Activated CD8-positive, alpha-beta memory T cell treated with anti-CD3 and anti-CD28 coated beads, Interleukin-2, amount 50 U/mL, for 4 hours (primary cell): ENCODE measurements around the gene ADORA2B.
"Not testable (repeated sequence)": the region's sequence is repeated elsewhere in the genome, so short reads cannot be mapped to it uniquely, and the experiment has no call there.

Source experiments
- DNase-seq: peaks from one replicate; pipeline ENCODE4 v3.0.0-alpha.2; 2020

ADORA2B gene

DNA sequence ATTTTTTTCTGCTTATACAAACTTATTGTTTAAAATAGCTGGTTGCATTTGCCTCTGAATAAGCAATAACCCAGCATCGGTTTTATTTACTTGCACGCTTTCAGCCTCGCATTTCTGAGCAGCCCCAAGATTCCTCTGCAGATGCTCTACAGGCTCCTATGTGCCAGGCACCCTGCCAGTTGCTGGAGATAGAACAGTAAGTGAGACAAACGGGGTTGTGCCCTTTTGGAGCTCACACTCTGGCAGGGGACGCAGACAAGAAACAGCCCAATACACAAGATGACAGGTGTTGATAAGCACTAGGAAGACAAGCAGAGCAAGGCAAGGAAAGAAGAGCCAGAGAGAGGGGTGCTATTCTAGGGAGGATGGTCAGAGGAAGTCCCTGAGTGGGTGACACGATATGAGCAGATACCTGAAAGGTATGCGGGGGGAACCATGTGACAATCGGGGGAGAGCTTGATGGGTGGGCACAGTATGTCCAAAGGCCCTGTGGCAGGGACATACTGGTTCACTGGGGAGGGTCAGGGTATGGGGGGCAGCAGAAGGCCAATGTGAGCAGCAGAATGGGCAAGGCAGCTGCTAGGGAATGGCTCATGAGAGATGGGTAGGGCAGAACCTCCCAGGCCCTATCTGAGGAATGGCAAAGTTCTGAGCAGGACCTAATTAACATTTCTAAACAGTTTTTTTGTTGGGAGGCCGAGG is 18.7 kb upstream of the ADORA2B start:
- DNase-seq = no peak

DNA sequence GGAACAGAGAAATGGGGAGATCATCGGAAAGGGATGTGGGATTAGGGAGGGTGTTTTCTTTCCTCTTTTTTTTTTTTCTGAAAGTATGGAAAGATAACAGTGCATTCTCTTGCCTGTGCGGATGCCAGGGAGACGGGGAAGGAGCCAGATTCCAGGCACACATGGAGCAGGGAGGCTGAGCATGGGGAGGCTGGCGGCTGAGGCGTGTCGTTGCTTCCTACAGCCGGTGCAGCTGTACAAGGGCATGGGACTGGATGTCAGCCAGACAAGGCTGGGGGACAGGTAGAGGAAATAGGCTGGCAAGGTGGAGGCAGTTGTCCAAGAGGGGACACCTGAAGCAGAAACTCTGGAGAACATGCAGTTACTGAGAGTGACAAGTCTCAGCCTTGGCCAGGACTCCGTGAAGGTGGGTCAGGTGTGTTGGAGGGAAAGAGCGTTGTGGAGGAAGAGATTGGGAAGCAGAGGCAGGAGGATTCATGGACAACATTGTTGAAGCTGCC is 16.6 kb upstream of the ADORA2B start:
- no peak for DNase-seq

- DNase-seq = no peak
Observed at GRCh38 chr17:15929941-15930340, 15.0 kb upstream of the ADORA2B start.

DNA sequence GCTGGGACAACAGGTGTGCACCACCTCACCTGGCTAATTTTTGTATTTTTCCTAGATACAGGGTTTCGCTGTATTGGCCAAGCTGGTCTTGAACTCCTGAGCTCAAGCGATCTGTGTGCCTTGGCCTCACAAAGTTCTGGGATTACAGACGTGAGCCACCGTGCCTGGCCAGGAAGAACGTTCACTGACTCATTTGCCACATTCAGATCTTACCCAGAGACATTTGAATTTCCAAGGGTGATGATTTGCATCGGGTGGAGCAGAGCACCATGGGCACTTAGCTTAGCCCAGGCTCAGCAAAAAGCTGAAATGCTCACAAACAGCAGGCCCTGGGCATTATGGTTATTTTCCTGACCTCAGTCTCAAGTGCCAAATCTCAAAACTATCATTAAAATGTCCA is 14.5 kb upstream of the ADORA2B start:
- no peak for DNase-seq

DNA sequence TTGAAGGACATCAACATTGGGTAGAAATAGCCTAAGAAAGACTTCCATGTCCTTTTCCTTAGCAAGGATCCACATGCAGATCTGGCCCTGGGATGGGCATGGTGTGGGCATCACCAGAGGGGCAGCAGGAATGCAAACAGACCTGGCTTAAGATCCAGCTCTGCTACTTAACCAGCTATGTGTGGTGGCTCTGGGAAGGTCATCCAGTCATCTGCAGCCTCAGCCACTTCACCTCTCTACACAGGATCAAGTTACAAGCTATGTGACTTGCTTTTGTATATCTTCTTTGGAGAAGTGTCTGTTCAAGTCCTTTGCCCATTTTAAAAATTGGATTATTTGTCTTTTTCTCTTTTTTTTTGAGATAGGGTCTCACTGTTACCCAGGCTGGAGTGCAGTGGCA is 13.5 kb upstream of the ADORA2B start:
- no peak for DNase-seq

GRCh38 chr17:15934866-15935265 is 10.1 kb upstream of the ADORA2B start:
- no peak for DNase-seq

- no peak for DNase-seq
Observed at GRCh38 chr17:15935891-15936290, 9.0 kb upstream of the ADORA2B start.

- DNase-seq = not testable (repeated sequence)
Observed at GRCh38 chr17:15936481-15936880, 8.4 kb upstream of the ADORA2B start.

GRCh38 chr17:15941781-15942180 is 3.1 kb upstream of the ADORA2B start:
- DNase-seq = no peak

GRCh38 chr17:15942207-15942833 is 2.6 kb upstream of the ADORA2B start:
- no peak for DNase-seq

DNA sequence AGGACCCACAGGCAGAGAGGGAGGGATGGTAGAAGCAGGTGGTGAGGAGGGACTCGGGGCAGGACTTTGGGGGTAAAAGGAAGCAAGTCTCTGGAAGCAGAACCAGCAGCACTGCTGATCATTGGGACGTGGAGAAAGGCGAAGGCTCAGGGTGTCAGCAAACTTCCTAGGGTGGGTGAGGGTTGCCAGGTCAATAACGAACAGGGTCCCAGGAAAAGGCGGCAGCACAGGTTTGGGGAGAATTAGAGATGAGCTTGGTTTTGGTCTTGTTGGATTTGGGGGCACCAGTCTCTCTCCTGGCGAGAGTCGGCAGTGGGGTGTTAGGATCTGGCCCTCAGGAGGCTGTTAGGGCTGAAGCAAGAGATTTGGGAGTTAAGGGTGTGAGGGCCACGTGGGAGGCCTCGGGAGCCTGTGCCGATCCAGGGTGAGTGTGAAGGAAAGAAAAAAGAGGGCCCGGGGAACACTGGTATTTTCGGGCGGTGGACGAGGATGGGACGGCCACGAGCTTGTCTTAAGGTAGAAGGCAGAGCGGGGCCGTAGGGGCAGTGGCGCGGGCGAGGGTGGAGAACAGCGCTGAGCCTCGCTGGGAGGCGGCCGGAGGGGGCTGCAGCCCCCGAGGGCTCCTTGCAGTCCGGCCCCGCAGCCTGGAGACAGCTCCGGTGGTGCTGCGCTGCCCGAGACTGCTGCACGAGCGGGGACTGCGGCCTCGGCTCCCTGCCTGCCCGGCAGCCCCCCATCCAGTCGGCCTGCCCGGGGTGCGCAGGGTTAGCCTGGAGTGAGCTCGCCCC is 765 bp upstream of the ADORA2B start:
- no peak for DNase-seq

DNA sequence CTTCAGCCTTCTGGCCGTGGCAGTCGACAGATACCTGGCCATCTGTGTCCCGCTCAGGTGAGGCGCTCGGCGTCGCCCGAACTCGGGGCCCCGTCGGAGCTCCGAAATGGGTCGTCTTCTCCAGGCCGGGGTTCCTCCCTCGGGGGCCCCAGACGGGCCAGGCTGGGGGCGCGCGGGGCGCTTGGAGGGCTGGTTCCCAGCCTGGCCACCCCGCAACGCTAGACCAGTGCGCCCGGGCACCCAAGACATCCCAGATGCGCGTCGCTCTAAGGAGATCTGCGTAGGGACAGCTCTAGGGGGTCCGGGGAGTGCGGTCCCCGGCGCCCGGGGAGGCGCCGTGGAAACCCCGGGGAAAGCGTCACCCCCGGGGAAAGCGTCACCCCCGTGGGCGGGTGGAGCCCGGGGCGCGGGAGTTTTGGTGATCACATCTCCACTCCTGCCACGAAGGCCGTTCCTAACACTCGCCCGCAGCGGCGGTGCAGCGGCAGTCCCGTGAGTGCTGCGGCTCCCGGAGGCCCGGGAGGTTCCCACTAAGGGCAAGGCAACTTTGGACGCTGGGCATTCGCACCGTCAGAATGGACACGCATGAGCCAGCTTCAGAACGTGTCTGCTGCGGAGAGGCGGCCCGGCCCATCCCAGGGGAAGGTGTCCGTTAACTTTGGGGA is 729 bp downstream of the ADORA2B start:
- DNase-seq = peak; percentile 57

DNA sequence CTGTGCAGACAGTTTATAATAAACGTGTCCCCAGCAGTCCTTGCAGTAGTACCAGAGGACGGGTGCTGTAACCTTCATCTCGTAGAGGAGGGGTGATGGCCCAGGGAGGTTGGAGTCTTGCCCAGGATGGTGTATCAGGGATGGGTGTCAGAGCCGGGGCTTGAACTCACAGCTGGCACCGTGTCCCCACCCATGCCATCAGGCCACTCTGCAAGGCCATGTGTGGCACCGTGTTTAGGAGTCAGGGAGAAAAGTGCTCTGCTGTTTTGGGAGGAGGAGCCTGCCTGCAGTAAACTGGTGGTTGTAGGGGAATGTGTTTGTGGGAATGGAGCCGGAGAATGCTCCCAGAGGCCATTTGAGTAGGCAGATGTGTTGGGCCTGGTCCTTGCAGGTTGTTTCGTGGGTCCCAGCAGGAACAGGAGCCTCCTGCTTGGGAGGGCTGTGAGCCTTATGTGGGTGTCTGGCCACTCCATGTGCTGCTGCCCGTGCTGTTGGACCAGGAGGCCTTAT is 1.7 kb downstream of the ADORA2B start:
- no peak for DNase-seq

DNA sequence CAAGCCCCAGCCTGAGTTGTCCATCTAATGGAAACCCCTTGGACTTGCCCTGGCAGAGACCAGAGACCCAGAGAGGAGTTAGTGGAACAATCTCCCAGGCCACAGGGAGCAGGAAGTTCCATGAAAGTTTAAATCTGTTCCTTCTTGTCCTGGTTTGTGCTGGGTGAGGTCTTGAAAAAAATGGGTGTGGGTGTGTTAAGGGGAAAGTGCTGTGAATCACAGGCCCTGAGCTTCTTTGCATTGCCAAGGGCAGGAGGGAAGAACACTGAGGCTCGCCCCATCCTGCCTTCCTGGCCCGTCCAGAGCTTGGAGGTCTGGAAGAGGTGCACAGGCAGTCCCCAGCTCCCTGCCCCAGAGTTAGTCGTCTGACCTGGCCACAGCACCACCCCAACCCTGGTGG is 2.3 kb downstream of the ADORA2B start:
- no peak for DNase-seq

DNA sequence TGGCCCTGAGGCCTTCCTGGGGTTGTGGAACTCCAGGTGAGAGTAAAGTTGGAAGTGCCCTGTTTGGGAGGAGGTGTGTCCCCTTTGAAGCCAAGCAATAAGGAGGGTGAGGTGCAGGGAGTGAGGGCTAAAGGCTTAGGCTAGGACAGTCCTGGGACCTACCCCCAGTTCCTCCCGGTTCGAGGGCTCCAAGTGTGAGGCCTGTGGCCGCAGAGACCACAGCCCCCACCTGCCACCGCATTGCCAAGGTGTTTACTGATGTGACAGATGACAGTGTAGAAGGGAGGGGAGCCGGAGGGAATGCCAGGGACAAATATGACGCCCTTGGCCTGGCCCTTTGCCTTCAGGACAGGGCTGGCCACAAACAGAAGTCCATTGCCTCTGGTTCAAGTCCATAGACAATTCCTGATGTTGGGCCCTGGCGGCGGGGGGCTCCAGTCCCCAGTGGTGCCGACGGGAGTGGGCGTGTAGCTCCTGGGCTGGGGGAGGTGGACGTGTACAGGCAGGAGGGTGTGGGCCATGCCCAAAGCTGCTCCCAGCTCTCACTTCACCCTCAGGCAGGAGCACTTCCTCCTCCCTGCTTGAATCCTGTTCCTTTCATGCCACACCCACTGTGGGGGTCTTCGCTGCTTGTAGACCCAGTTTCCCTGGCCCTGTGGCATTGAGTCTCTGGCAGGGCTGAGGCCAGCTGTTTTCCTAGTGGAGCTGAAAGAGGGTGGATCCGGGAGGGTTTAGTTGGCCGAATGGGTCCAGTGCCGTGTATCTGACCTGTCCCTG is 3.2 kb downstream of the ADORA2B start:
- DNase-seq = no peak

GRCh38 chr17:15951368-15952047 is 6.6 kb downstream of the ADORA2B start:
- no peak for DNase-seq

DNA sequence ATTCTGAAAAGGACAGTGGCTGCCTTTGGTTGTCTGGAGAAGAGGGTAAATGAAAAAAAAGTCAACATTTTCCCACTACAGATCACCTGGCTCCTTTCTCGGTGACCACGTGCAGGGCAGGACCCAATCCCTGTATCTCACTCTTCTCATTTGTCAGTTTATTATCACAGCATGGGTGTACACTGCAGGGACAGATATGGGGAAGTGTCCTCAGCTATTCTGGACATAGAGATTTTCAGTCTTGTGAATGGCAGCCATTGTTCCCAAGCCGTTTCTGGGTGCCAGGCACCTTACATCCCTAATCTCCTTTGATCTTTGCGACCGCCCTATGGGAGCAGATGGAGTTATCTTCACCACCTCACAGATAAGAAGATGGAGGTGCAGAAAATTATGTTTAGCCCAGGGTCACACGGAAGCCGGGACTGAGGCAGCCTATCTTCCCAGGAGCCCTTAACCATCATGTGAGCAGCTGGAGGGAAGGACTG is 7.2 kb downstream of the ADORA2B start:
- no peak for DNase-seq

GRCh38 chr17:15952916-15953790 is 8.2 kb downstream of the ADORA2B start:
- no peak for DNase-seq

GRCh38 chr17:15954222-15954621 is 9.3 kb downstream of the ADORA2B start:
- DNase-seq = no peak

DNA sequence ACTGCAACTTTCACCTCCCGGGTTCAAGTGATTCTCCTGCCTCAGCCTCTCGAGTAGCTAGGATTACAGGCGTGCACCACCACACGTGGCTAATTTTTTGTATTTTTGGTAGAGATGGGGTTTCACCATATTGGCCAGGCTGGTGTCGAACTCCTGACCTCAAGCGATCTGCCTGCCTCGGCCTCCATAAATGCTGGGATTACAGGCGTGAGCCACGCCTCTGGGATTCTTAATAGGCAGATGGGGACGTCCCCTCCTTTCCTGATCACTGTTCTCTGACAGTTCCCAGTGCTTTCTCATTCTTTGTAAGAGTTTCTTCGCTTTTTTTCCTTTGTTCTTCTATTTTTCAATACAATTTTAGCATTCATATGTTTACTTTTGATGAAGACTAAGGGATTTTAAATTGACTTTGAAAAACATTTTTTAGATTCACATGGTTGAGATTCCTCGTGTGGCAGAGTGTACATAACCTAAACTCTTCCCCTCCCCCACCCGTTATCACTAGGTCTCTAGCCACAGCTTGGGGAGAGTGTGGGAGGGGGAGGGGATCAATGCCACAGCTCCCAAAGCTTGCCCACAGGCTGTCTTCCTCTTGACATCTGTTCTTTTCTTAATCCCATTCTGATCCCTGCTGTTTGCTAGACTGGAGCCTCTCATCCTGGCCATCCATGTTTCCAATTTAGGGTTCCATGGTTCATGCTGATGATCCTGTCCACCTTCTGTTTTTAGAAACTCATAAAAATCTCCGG is 11.0 kb downstream of the ADORA2B start:
- DNase-seq = no peak
